ENCODE results near the gene SEPTIN5.

The SEPTIN5 gene

GRCh38 chr22:19748991-19749664 lies 34.8 kb downstream of the SEPTIN5 start:
- no peak for DNase-seq (ENCODE audit: low read depth)

GRCh38 chr22:19749876-19750275 lies 35.6 kb downstream of the SEPTIN5 start:
- no peak for DNase-seq (ENCODE audit: low read depth)

GRCh38 chr22:19750507-19751490 lies 36.5 kb downstream of the SEPTIN5 start:
- peak; percentile 23 for DNase-seq (ENCODE audit: low read depth)

- no peak for DNase-seq (ENCODE audit: low read depth)
These were observed 37.4 kb downstream of the SEPTIN5 start for GRCh38 chr22:19751497-19752245.

GRCh38 chr22:19753090-19753842 lies 39.0 kb downstream of the SEPTIN5 start:
- DNase-seq (ENCODE audit: low read depth) = no peak

- DNase-seq (ENCODE audit: low read depth) = no peak
These were observed 39.8 kb downstream of the SEPTIN5 start for GRCh38 chr22:19753996-19754700.

GRCh38 chr22:19754701-19755144 lies 40.4 kb downstream of the SEPTIN5 start:
- DNase-seq (ENCODE audit: low read depth) = no peak

GRCh38 chr22:19755145-19755710 lies 40.9 kb downstream of the SEPTIN5 start:
- DNase-seq (ENCODE audit: low read depth) = no peak

- DNase-seq (ENCODE audit: low read depth) = no peak
These were observed 41.5 kb downstream of the SEPTIN5 start for GRCh38 chr22:19755722-19756287.

GRCh38 chr22:19756288-19757128 lies 42.2 kb downstream of the SEPTIN5 start:
- DNase-seq (ENCODE audit: low read depth) = no peak

- DNase-seq (ENCODE audit: low read depth) = no peak
These were observed 43.1 kb downstream of the SEPTIN5 start for GRCh38 chr22:19757140-19757984.

- no peak for DNase-seq (ENCODE audit: low read depth)
These were observed 43.9 kb downstream of the SEPTIN5 start for GRCh38 chr22:19757985-19758895.

GRCh38 chr22:19758896-19759426 lies 44.7 kb downstream of the SEPTIN5 start:
- DNase-seq (ENCODE audit: low read depth) = no peak

- no peak for DNase-seq (ENCODE audit: low read depth)
These were observed 45.2 kb downstream of the SEPTIN5 start for GRCh38 chr22:19759427-19760057.

- DNase-seq (ENCODE audit: low read depth) = no peak
These were observed 46.0 kb downstream of the SEPTIN5 start, which contains the start of gene TBX1 for GRCh38 chr22:19760058-19760950. TBX1 (plus strand) TSS chr22:19760778; CDS start chr22:19760844, 66 bp downstream.
